ENCODE measurements around the gene ALAD.

GRCh38 chr9:113410207-113410864, 9.3 kb upstream of the ALAD start, which contains the start of the genes C9orf43 and POLE3:
- TF ChIP-seq POLR2A (IDR thresholded peaks at IDR 0.05), result peak; percentile 55 to 62
- peak in 2 of 5 experiments; percentile 43 to 71 for TF ChIP-seq CTCF (IDR thresholded peaks at IDR 0.05 in 4 of 5, conservative IDR thresholded peaks at IDR 0.05 in 1 of 5)

Measured in gastrocnemius medialis (tissue), 4 donors.